Fibroblast of peridontal ligament (primary cell): ENCODE data around the gene MAP3K20.

Experiments used
- DNase-seq: peaks from one replicate; pipeline ENCODE4 v3.0.0-alpha.2; 2010; ENCODE audit errors: extremely low read depth

MAP3K20 gene

GRCh38 chr2:173050684-173051083, 25.0 kb upstream of the MAP3K20 start:
- DNase-seq = no peak

DNA sequence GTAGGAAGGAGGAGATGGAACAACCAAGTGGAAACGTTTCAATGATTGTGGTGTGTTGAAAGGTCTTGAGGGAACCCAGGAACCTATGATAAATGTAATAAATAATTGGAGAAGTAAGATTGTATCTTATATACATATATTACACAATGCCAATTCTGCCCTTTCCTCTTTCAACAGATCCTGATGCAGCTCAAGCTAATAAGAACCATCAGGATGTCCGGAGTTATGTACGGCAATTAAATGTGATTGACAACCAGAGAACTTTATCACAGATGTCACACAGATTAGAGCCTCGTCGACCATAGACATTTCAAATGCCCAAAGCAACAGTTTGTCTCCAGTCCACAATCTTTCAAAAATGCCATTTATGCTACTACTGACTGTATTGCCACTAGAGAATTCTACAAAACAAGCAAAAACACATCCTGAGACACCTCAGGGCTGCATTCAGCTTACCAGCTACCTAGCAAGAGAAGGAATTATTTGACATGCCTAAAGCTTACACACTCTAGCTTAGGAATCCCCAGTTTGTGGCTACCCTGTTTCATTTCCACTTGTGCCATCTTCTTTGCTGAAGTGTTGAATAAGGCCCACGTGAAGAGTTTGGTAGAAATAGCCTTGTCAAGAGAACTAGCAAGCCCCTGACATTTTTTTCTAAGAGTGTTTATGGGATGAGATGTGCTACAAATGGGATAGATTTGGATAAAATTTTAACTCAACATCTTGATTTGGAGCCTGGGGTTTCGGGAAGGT, 24.0 kb upstream of the MAP3K20 start:
- DNase-seq = no peak

DNA sequence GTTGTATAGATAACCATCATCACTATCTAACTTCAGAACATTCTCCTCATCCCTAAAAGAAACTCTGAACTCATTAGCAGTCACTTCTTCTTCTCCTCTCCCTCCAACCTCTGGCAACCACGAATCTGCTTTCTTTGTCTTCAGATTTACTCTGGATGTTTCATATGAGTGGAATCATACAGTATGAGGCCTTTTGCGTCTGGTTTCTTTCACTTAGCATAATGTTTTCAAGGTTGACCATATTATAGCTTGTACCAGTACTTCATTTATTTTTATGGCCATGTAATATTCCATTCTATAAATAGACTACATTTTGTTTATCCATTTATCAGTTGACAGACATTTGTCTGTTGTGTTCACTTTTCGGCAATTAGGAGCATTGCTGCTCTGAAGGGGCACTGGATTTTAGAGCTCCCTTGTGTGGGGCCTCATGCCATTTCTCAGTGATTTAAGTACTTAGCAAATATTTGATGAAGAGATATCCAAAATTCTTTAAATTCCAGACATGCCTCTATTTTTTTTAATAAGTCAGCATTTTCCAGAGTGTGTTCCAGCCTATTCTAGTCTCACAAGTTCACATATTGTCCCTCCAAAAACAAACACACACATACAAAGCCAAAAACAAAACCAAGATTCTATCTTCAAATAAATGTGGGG, 22.5 kb upstream of the MAP3K20 start:
- no peak for DNase-seq

GRCh38 chr2:173054466-173054865, 21.2 kb upstream of the MAP3K20 start:
- DNase-seq = peak; percentile 34

- peak; percentile 54 for DNase-seq
These were observed 18.8 kb upstream of the MAP3K20 start for GRCh38 chr2:173056705-173057364.

GRCh38 chr2:173058097-173058496, 17.5 kb upstream of the MAP3K20 start:
- peak; percentile 75 for DNase-seq

- DNase-seq = no peak
These were observed 17.0 kb upstream of the MAP3K20 start for GRCh38 chr2:173058673-173059072.

DNA sequence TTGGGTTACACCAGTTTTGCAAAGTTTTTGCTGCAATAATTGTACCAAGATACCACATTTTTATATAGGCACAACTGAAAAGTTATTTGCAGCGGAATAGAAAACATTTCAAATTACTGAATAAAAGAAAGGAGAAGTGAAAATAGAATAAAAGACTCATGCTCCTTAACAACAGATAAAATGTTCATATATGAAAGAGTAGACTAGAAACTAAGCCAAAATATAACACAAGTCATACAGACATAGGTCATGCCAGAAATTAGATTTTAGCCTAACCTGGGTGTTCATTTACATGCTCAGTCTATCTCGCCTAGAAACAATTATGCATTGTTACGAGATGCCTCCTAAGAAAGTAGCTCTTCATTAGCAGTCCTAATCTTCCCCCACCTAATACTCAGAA, 16.4 kb upstream of the MAP3K20 start:
- no peak for DNase-seq

- peak; percentile 88 for DNase-seq
These were observed 15.6 kb upstream of the MAP3K20 start for GRCh38 chr2:173059971-173060461.

DNA sequence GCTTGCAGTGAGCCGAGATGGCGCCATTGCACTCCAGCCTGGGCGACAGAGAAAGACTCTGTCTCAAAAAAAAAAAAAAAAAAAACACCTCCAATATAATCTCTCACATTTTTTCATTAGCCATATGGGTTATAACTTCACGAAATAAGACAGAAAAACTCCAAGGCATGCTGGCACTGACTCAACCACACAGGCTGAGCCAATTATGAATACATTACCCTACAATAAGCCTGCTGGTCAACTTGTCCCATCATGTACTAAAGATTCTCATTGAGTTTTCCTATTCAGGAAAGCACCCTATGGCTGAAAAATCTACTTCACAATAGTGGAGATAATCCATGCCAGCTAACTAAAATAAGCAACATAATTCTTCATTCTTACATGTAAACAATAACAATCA, 12.8 kb upstream of the MAP3K20 start:
- peak; percentile 58 for DNase-seq

- peak; percentile 86 for DNase-seq
These were observed 11.4 kb upstream of the MAP3K20 start for GRCh38 chr2:173064151-173064805.

DNA sequence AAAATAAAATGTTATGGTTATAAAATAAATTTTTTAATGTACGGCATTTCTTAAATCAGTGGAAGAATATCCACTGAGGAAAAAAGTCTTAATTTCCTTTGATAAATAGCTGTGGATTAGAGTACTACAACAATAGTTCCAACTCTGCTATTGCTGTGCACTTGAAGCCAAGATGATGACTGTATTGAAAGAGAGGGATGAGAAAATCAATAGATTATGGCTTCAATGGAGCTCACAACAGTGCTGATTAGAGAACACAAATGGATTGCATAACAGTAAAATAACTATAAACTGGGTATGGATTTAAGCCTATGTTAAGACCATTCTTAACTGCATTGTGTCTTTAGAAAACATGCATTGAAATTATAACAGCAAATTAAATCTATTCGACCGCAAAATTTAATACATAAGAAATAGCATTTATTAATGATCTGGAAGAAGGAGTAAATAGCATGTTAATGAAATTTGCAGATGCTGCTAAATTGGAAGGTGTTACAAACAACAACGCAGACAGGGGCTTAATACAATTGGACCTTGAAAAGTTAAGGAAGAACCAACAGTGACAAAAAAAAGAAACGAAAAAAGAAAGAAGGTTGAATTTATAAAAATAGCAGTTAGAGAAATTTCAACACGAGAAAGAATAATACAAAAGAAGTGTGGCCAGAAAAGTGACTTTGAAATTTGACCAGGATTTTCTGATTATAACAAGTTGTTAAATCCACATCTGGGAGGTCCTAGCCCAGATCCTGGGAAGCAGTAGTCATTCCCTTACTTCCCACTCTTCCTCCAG, 8.6 kb upstream of the MAP3K20 start:
- DNase-seq = no peak

GRCh38 chr2:173075056-173075780, 428 bp upstream of the MAP3K20 start:
- no peak for DNase-seq

DNA sequence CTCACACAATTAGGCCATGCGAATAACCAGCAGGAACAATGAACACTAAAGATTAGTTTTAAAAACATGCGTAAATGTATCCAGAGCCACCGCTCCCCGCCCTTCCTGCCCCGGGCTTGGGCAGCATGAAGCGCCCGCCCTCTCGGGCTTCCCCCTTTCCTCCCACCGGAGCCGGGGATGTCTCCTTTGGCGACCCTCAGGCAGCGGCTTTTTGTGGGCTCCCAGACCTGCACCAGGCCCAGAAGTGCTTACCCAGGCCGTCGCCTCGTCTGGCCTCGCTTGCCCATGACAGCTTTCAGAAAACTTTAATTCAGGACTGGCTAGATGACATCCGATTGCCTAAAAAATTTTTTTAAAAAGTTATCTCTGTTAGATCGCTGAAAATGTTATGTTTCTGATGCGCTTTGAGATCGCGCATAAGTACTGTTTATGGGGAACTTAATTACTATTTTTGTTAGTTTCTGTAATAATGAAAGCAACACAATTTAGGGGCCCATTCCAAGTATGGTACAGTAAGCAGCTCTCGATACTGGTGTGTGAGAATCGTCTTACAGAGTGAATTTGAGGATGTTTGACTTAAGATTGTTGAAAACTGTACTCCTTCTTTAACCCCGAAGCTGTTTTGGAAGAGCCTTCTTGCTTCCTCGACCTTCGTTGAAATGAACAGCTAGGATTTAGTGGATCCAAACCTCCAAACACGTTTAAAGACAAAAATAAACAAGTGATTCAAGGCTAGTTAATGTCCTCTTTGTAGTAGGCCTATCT, 1.1 kb downstream of the MAP3K20 start:
- peak; percentile 77 for DNase-seq

GRCh38 chr2:173077506-173078177, 2.0 kb downstream of the MAP3K20 start:
- DNase-seq = peak; percentile 90

DNA sequence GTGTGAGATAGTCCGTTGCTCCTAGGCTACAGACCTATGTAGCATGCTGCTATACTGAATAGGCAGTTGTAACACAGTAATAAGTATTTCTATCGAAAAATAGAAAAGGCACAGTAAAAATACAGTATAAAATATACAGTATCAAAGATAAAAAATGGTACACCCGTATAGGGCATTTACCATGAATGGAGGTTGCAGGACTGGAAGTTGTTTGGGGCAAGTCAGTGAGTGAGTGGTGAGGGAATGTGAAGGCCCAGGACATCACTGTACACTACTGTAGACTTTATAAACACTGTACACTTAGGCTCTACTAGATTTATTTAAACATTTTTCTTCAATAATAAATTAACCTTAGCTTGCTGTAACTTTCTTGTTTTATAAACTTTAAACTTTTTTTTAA, 3.5 kb downstream of the MAP3K20 start:
- DNase-seq = no peak

- peak; percentile 99 for DNase-seq
These were observed 4.6 kb downstream of the MAP3K20 start for GRCh38 chr2:173079973-173080860.

- DNase-seq = peak; percentile 51
These were observed 11.0 kb downstream of the MAP3K20 start for GRCh38 chr2:173086518-173087213.
